Psoas muscle (tissue), 8 donors: ENCODE measurements around the gene TMED10. TPM values are rescaled to one million over a fixed set of nuclear protein-coding genes. Genes with fewer than 3 reads are reported as not detected.

Experiments
- ATAC-seq, 4 donors: fragments of 200-7000 bp; cut with Tn5 transposase; one replicate each; pipeline ENCODE4 v1.9.1; 2020; ENCODE audit warnings: moderate library complexity in 3 of 4, mild to moderate bottlenecking in 2 of 4
- DNase-seq, 2 donors: peaks; one replicate each; pipeline ENCODE4 v3.0.0-alpha.2; 2020
- H3K27ac ChIP-seq: fragments of 200-600 bp; one replicate; pipeline ENCODE4 v1.8.0; 2022
- H3K27me3 ChIP-seq, 3 donors: fragments of 200-600 bp in 1 of 3; one replicate each; pipeline versions ENCODE4 v1.6.1 to v1.8.0; 2013 to 2022; ENCODE audit warnings: low read length in 2 of 3, mild to moderate bottlenecking in 2 of 3, moderate library complexity in 1 of 3; ENCODE audit not compliant: insufficient read depth in 3 of 3
- H3K36me3 ChIP-seq, 2 donors: fragments of 200-600 bp in 1 of 2; one replicate each; pipeline versions ENCODE4 v1.6.1 to v1.8.0; 2013 to 2022; ENCODE audit warnings: low read depth in 1 of 2, mild to moderate bottlenecking in 1 of 2, moderate library complexity in 1 of 2; ENCODE audit not compliant: insufficient read depth in 1 of 2
- H3K4me1 ChIP-seq: fragments of 200-600 bp; one replicate; pipeline ENCODE4 v1.8.0; 2022
- H3K4me3 ChIP-seq: fragments of 200-600 bp; one replicate; pipeline ENCODE4 v1.8.0; 2022; ENCODE audit warnings: mild to moderate bottlenecking
- H3K9me3 ChIP-seq: fragments of 200-600 bp; one replicate; pipeline ENCODE4 v1.8.0; 2022
- CTCF ChIP-seq: fragments of 200-600 bp; IDR thresholded peaks from one replicate; pipeline ENCODE4 v1.8.0; 2022; ENCODE audit warnings: antibody characterized with exemption
- whole genome bisulfite sequencing, 3 donors: extraction: QIAGEN DNeasy Blood & Tissue Kit; methylation state at CpG; one replicate each; pipeline versions ENCODE4 v1.1.6 to v1.1.7; 2013; 5-methylcytosine and 5-hydroxymethylcytosine counted together
- intact Hi-C, 2 donors: fragments of 100-400 bp; cut with DNase I; formaldehyde crosslinking; loops; one replicate each; pipeline versions ENCODE4 v1.11.0 to v1.14.2; 2022
- polyA plus RNA-seq, 3 donors: library from polyadenylated mRNA; stranded (reverse); fragments of 200-250 nt; gene quantifications; one replicate each; pipeline ENCODE4 v1.2.3, GENCODE V29; 2013
- total RNA-seq, 4 donors: library from RNA; stranded (reverse); fragmentation: NEBNext Ultra II Directional in 2 of 4; extraction: Animal tissue kit (Norgen Biotek cat#: 25700) in 2 of 4; gene quantifications; one replicate each; pipeline versions ENCODE4 v1.2.1 to v1.2.4, GENCODE V29; 2021 to 2023
- donor health status: healthy with polysubstance abuse.
- donor health status: DM: no; HTN: no; CAD: no; lungs with moderate emphysema.
- donor health status: Bipolar disorder and iron deficiency.
- donor health status: healthy.
- donor health status: DM: yes; HTN: yes; CAD: no.
- donor health status: DM: no; HTN: no; CAD: no.
- donor health status: DM: no; HTN: no; CAD: no.
- donor health status: DM: yes; HTN: yes; CAD: no.

TMED10 gene
- total and polyA plus RNA-seq, 7 donors = 88.2 to 255 (median 146) TPM

- WGBS, 3 donors = 81 to 87% (median 82%) methylated on average over 2 of the region's 2 CpGs
- no peaks in the 10 kb centered on the region for H3K36me3 ChIP-seq
- no peaks in the 10 kb centered on the region for H3K27me3 ChIP-seq
- H3K4me3 ChIP-seq = no peak overlapping the region
- H3K4me1 ChIP-seq = peaks cover 6% of the 10 kb centered on the region
- no peaks in the 10 kb centered on the region for H3K9me3 ChIP-seq
- DNase-seq = no peak
- no peak for ATAC-seq
- TF ChIP-seq CTCF = no peak
- H3K27ac ChIP-seq = no peak overlapping the region
- intact Hi-C loops = loop anchor here in 1 of 2 donors (5.0 kb wide), 1 partner anchor 34 kb away; no protein-coding TSS in a partner anchor
These were observed 45.4 kb upstream of the TMED10 start for GRCh38 chr14:75221797-75222196.

- peak in 2 of 4 donors; percentile 52 to 53 for ATAC-seq
- H3K9me3 ChIP-seq = no peaks in the 10 kb centered on the region
These were observed 43.7 kb upstream of the TMED10 start for GRCh38 chr14:75220156-75220555.

GRCh38 chr14:75217508-75218206 is 41.2 kb upstream of the TMED10 start:
- no peak for ATAC-seq
- DNase-seq = no peak
- no peaks in the 10 kb centered on the region for H3K9me3 ChIP-seq
- no peaks in the 10 kb centered on the region for H3K27me3 ChIP-seq
- no peak overlapping the region for H3K4me3 ChIP-seq
- H3K27ac ChIP-seq = no peak overlapping the region
- intact Hi-C loops = no loop called here
- TF ChIP-seq CTCF = no peak
- 61 to 79% (median 71%) methylated on average over 4 of the region's 4 CpGs for WGBS, 3 donors
- no peaks in the 10 kb centered on the region for H3K4me1 ChIP-seq
- H3K36me3 ChIP-seq = no peaks in the 10 kb centered on the region

More at GRCh38 chr14:75220156-75220555, 43.7 kb upstream of the TMED10 start:
- H3K27ac ChIP-seq = no peak overlapping the region
- peaks cover 6% of the 10 kb centered on the region for H3K4me1 ChIP-seq
- no peak overlapping the region for H3K4me3 ChIP-seq
- intact Hi-C loops = loop anchor here in 1 of 2 donors (5.0 kb wide), 1 partner anchor 33 kb away; no protein-coding TSS in a partner anchor
- no peaks in the 10 kb centered on the region for H3K36me3 ChIP-seq
- no peak for DNase-seq
- no peak for TF ChIP-seq CTCF
- 61 to 70% (median 65%) methylated on average over 9 of the region's 9 CpGs for WGBS, 3 donors
- no peaks in the 10 kb centered on the region for H3K27me3 ChIP-seq

- H3K36me3 ChIP-seq = no peaks in the 10 kb centered on the region
- WGBS, 3 donors = 80 to 89% (median 81%) methylated on average over 6 of the region's 6 CpGs
- ATAC-seq (no peak), DNase-seq (no peak)
- H3K4me3 ChIP-seq = no peak overlapping the region
- intact Hi-C loops = no loop called here
- H3K27me3 ChIP-seq = no peaks in the 10 kb centered on the region
- TF ChIP-seq CTCF = no peak
- H3K9me3 ChIP-seq = no peaks in the 10 kb centered on the region
- no peaks in the 10 kb centered on the region for H3K4me1 ChIP-seq
- no peak overlapping the region for H3K27ac ChIP-seq
These were observed 40.1 kb upstream of the TMED10 start for GRCh38 chr14:75216427-75217006.
